ENCODE results near the gene RNPEPL1.
"Not testable (repeated sequence)": the region's sequence is repeated elsewhere in the genome, so short reads cannot be mapped to it uniquely, and the experiment has no call there.

The RNPEPL1 gene

DNA sequence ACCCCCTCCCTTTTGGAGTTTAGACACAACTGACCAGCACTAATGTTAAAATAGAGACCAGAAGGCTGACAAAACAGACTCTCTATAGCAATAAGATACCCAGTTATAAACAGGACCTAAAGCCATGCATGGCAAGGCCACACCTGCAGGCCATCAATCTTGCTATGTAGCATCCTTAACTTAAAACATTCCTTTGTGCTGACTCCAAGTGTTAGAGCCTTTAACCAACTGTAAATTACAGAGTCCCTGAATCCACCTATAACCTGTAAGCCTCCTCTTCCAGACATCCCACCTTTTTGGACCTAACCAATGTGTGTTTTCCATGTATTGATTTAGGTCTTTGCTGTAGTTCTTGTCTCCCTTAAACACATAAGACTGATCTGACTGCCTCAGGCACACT, 28.4 kb upstream of the RNPEPL1 start:
- no peak for DNase-seq

DNA sequence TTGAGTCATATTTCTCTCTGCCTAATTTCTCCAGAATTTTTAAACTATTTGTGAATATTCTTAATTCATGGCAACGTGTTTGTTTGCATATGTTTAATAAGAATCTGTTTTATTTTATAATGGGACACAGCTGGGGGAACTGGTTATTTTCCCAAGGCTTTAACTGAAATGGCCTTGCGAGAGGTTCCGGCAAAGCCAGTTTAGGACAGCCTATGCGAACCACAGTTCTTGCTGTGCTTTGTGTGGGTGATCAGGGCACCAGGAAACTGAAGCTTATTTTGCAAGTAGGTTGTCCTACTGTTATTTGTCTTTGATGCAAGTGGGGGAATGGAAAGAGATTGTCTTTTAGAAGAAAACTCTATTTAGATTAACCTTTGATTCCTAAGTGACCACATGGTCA, 17.0 kb upstream of the RNPEPL1 start:
- DNase-seq, result no peak

DNA sequence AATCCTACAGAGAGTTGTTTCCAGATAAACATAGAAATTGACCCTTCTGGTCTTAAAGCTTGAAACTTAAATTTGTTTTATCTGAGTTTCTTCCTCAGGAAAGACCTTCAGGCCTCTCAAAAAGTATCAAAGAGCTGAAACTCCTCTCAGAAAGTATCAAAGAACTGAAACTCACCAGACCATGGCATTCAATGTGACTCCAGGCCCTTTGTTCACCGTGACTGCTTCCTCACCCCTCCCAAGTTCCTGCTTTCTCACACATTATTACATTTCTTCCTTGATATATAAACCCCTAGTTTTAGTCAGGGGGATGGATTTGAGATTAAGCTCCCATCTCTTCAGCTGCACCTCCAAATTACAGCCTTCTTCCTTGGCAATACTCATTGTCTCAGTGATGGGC, 16.5 kb upstream of the RNPEPL1 start:
- no peak for DNase-seq

DNA sequence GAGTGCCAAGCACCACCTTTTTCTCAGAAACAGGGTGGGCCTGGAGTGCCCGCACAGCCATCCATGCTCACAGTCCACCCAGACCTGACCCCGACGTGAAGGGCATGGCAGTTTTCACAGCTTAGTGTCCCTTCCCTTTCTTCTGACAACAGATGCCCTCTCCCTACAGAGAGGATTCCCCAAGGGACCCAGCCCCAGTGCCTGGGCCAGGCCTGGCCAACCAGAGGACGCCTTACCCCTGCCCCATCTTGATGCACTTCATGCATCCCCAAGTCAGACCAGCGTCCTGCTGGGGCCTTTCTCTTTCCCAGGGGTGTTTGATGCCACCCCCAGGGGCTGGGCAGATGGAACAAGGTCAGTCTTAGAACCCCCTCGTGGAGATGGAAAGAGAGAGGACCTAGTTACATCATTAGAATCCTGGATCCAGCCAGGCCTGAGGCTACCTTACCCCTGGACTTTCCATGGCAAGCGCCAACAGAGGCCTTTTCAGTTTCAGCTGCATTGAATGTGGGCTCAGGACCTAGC, 14.3 kb upstream of the RNPEPL1 start:
- no peak for DNase-seq

DNA sequence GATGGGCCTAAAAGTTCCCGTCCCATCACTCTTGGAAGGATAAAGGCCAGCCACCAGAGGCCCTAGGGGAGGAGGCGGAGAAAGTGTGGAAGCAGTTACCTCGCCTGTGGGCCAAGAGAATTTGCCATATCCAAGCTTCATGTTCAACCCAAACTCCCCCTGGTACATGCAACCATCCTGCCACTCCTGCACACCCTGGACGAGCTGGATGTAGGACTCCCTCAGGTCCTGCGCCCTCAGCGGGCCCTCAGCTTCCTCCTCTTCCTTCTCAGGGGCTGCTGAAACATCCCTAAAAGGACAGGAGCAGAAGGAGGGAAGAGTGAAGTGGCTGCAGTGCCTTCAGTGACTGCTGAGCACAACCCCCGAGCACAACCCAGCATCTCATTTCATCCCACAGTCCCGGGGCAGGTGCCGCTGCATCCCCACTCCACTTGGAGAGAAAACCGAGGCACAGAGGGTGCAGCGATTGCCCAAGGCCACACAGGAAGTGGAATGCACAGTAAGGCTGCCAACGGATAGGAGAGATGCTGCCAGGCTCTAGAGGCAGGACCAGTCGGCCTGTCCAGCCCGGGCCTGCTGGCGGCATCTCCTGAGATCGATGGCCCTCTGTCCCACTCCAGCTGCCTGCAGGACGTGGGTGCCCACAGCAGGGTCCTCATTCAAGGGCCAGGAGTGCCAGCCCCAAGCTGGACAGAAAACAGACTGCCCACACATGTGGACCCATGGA, 13.4 kb upstream of the RNPEPL1 start:
- DNase-seq, result no peak

DNA sequence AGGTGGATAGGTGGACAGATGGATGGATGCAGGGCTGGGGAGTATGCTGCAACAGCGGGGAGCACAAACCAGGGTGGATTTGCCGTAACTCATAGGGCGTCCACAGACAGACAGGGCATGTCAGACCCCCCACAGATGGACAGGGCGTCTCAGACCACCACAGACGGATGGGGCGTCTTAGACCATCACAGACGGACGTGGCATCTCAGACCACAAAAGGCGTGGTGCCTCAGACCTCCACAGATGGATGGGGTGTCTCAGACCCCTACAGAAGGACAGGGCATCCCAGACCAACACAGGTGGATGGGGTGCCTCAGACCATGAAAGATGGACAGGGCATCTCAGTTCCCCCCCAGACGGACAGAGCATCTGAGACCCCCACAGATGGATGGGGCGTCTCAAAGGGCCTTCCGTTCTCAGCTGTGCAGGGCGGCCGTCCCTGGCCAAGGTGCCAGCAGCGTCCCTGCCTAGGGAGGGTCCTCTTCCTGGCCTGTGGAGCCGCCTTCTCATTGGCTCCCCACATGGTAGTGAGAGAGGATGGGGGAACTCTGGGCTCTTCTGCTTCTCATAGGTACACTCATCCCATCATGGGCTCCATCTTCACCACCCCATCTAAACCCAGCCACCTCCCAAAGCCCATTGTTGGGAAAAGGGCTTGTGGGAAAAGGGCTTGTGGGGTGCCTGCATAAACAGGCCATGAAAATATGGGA, 12.6 kb upstream of the RNPEPL1 start:
- DNase-seq, result no peak

DNA sequence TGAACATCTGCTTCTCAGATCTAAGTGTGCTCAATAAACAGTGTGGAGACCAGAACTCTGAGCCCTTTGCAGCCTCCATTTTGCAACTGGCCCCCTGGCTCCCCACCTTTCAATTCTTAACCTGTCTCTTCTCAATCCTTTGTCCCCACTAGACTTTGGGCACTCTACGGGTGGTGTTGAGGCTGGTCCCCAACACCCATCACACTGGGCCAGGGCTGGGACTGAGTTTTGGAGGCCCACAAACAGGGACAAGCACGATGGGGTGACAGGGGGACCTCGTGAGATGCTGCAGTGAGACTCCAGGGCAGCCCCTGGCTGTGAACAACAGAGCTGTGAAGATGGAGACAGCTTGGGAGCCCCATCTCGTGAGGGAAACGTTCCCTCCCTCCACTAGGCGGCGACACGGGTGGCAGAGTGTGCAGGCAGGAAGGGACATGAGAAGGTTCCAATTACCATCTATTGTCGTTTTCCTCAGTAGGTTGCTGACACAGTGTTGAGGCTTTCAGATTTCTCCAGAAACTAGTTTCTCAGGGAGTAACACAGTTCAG, 11.7 kb upstream of the RNPEPL1 start:
- no peak for DNase-seq

DNA sequence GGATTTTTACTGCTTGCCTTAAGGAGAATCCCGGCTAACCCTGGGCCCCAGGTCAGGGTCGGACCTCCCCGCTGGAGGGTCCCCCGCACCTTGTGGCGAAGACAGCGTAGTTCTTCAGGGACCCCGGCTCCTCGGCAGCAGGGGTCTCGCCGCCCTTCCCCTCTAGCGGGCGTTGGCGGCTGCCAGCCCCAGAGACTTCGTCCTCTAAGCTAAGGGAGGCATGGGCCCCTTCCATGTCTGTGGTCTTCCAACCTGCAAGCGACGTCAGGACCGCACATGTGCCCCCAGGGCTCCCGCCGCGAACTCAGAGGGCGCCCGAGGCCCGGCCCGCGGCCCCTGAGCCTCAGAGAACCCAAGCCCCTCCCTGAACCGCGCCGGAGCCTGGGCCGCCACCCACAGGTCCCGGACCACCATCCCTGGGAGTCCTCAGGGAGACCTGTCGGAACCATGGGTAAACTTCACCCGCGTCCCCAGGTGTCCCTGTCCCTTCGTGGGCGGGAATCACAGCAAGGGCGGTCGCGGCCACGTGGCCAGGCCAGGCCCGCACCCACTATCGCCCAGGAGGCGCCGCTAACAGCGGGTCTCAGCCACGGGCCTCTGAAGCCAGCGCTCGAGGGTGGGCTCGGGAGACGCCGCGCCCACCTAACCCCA, 11.1 kb upstream of the RNPEPL1 start:
- DNase-seq, result no peak

DNA sequence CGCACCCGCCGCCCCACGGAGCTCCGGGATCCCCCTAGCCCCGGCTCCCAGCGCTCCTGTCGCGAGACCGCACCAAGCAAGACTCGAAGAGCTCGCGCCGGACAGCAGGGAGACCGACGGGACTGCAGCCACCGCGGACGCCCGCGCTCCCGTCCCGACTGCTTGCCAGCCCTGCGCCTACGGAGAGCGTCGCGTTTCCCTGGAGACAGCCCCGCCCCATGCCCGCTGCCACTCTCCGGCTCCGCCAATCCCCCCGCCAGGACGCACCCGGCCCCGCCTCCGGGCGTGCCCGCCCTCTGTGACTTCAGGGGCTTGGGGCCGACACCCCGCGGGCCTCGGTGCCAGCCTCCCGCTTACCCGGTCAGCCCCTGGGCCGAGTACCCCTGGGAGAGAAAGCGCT, 10.5 kb upstream of the RNPEPL1 start, which contains the start of gene ANKMY1:
Gene ANKMY1, minus strand, starts transcription at position 181 of the 400 bp plus-strand sequence. CDS start 653 bp downstream, outside the sequence.
- DNase-seq, result no peak

DNA sequence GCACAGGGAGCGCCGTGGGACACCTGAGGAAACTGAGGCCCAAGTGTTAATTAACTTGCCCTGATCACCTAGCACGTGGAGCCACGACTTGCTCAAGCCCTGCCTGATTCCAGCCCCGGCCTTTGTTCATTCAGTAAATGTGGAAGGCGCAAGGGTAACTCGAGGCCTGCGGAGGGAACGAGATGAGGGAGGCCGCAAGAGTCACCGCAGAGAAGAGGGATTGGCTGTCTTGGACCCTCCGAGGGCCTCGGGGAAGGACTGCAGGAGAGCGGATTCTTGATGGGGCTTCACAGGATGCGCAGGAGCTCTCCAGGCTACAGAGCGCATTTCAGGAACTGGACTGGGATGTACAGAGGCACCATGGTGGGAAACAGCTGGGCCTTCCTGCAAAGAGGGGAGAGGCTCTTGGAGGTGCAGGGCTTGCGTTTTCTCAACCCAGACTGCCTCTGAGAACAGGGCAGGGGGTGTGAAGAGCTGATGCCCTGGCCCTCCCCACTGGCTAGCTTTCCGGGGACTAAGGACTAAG, 10.0 kb upstream of the RNPEPL1 start:
- DNase-seq, result no peak

DNA sequence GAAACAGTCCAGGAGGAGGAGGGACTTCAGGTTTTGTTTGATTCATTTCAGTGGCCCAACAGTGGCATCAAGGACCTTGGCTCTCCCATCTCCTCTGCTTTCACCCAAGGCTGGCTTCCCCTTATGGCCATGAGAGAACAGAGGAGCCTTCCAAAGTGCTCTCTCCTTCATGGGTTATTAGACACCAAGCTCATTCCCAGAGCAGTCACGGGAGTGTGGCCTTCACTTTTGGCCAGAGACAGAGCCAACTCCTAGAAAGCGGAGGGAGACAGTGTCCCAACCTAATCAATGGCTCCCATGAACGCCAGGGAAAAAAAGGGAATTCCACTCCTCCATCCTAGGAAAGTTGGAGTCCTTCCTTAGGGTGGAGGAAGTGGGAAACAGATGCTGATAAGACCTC, 9.0 kb upstream of the RNPEPL1 start:
- no peak for DNase-seq

DNA sequence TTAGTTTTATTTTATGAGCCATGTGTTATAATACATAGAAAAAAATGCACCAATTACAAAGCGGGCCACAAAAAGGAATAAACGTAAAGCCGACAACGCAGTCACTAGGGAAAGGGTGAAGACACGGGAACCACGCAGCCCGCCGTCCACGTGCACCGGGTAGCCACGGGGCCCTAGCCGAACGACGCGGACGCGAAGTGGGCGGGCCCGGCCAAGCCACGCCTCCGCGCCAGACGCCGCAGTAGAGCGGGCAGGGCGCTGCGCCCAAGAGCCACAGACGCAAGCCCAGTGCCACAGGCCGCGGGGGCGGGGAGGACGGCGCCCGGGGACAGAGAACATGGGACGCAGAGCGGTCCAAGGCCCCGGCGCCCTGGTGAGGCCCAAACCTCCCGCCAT, 8.2 kb upstream of the RNPEPL1 start, which contains the start of gene DUSP28:
Gene DUSP28, plus strand, starts transcription at position 274 of the 396 bp plus-strand sequence. CDS start 328 bp downstream, outside the sequence.
- peak; percentile 36 for DNase-seq

DNA sequence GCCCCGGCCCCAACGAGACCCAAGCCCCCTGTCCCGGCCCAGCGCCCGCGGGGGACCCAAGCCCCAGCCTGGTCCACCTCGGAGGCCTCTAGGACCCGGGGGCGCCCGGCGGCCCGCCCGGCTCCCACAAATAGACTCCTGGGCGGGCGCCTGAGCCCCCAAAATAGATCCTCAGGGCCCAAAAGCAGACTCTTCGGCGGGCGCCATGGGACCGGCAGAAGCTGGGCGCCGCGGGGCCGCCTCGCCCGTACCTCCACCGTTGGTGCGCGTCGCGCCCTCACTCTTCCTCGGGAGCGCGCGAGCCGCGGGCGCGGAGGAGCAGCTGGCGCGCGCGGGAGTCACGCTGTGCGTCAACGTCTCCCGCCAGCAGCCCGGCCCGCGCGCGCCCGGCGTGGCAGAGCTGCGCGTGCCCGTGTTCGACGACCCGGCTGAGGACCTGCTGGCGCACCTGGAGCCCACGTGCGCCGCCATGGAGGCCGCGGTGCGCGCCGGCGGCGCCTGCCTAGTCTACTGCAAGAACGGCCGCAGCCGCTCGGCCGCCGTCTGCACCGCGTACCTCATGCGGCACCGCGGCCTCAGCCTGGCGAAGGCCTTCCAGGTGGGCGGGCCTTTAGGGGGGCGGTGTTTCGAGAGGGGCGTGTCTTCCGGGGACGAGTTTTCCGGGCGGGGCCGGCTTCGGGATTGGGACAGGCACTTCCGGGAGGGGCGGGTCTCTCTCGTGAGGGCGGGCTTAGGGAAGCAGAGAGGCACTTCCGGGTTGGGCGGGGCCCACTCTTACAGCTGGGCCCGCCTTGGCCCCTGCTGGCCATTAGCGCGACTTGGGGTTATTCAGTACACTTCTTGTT, 7.6 kb upstream of the RNPEPL1 start:
- peak; percentile 80 for DNase-seq

DNA sequence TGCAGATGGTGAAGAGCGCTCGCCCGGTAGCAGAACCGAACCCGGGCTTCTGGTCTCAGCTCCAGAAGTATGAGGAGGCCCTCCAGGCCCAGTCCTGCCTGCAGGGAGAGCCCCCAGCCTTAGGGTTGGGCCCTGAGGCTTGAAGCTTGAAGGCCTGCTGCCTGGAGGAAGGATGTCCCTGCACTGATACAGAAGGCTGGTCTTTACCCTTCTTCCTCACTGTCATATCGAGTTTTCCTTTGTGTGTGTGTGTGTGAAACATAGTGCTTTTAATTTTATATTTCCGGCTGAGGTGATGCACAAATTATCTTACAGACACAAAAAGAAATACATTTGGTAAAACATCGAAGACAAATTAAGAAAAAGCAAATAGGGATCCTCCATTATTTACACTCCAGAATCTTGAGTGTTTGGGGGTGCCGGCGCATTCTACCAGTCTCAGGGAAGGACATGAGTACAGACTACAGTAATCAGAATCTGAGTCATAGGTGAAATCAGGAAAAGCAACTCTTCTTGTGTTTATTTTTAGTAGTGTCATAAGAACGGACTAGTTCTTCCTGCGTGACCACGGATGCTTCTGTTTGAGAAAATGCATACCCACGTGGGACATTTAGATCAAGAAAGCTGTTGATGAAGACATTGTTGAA, 6.8 kb upstream of the RNPEPL1 start:
- no peak for DNase-seq

DNA sequence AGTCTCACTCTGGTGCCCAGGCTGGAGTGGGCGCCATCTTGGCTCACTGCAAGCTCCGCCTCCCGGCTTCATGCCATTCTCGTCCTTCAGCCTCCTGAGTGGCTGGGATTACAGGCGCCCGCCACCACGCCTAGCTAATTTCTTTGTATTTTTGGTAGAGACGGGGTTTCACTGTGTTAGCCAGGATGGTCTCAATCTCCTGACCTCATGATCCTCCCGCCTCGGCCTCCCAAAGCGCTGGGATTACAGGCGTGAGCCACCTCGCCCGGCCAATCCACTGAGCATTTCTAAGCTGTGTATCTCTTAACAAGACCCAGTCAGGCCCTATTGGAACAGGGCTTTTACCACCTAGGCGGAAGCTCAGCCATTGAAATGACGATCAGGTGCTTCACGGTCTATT, 5.1 kb upstream of the RNPEPL1 start:
- not testable (repeated sequence) for DNase-seq

DNA sequence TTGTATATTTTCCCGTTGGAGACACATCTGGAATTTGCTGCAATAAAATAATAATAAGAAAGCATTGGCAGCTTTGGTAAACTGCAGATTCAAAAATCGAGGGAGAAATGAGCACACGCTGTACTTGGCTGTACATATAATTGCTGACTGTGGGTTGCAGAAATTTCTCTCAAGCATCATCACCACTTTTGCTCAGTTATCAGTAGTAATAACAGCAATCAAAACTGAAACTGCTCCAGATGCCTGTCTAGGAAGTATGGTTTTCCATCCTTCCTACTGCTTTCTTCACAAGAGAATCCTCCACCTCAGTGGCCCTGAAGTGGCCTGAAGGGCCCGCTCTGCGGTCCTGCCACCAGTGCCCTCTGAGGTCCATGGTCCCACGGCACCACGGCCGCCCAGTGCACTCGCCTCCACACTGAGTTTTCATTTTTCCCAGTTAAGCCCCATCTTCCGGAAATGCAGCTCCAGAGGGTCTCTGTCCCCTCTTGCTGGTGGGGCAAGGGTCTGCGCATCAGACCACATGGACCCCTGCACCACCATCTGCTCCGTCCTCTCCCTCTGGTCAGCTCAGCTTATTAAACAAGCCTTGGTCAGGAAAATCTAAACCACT, 4.2 kb upstream of the RNPEPL1 start:
- no peak for DNase-seq

DNA sequence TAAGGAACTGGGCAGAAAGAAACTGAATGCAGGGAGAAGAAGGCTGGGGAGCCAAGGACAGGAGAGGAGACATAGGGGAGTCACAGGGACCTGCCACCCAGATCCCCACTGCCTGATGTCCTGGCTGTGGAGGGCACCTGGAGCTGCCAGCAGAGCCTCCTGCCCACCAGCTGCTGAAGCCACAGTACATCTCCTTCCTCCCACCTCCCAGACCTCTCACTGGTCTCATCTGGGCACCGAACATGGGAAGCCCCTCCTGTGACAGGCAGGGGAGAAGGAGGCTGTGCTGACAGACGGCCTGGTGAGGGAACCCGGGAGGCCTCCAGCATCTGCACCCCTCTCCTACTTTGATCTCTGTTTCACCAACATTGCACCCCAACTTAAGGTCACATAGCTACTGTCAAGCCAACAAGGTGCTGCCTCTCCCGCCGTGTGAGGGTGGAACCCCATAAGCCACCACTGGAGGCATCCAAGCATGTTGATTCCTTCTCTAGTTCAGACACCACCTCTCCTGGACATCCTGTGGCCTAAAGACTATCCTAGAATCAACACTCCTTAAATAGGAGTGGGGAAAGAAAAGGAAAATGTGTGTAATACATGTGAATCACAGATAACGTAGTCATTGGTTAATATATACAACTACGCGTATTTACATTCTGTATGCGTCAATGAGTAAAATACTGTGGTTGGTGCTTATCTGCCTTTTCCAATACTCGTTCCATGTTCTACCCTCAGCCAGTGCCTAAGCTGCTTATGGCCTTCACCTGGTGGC, 3.5 kb upstream of the RNPEPL1 start:
- no peak for DNase-seq

DNA sequence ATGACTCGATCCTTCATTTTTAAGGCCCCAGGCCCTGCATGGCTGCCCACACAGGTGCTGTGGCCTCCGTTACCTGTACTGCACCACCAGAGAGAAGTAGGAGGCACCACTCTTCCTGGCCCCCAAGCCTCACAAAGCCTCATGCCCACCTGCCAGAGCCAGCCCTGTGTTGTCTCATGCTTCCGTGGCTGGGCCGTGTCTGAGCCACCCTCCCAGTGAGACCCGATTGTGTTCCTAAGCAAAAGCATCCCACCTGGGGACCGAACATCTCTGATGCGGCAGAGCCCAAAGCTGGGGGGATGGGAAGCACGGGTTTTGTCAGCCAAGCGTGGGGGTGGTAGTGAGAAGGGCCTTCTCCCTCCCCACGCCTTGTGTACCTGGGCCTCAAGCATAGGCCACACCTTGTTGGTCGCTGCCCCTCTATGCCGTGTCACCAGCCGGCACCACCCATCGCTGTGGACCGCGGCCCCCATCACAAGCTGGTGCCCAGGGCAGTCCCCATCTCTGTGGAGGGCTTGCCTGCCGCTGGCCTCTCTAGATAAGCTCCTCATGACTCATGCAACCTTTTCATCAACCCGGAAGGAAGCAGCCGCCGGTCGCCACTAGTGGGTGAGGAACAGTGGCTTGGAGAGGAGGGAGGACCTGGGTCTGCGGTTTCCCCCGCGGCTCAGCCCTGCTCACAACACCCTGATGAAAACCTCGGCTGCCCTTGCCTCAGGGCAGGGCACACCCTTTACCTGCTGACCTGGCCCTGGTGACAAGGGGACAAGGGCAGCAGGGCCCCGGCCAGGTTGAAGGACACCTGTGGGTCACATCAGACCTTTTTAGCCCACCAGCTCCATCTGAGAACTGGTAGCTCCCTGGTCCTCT, 2.7 kb upstream of the RNPEPL1 start:
- no peak for DNase-seq
